HEK293 (cell line): Measurements from ENCODE around the gene RABEP1.
A peak's percentile ranks its signal among the peaks of the same experiment; 100 is the strongest.

Source experiments
- CTCF ChIA-PET: fragments of 350-600 bp; formaldehyde crosslinking; extraction: SDS; loops from one replicate; lab custom pipeline; 2021; ENCODE audit warnings: antibody characterized with exemption; lab: Yijun Ruan, JAX
- POLR2A ChIA-PET: fragments of 300-600 bp; formaldehyde crosslinking; extraction: SDS; loops from one replicate; lab custom pipeline; 2020; ENCODE audit warnings: antibody characterized with exemption, inconsistent platforms; lab: Yijun Ruan, JAX
- H3K27ac ChIP-seq: fragments of 200-500 bp; sonication (Bioruptor generic); 2 replicates; pipeline ENCODE4 v1.5.1; 2014; ENCODE audit warnings: low read depth, low read length, control low read depth, inconsistent platforms; ENCODE audit errors: extremely low read depth
- H3K36me3 ChIP-seq, 2 experiments: fragments of 200-500 bp in 1 of 2; sonication (Bioruptor generic) in 1 of 2; 1 replicate in 1 of 2; 2 replicates in 1 of 2; pipeline ENCODE4 v1.5.1; 2014 to 2017; ENCODE audit warnings: inconsistent platforms in 2 of 2, low read length in 2 of 2; ENCODE audit not compliant: control insufficient read depth in 2 of 2, insufficient read depth in 1 of 2
- H3K4me1 ChIP-seq: fragments of 200-500 bp; sonication (Bioruptor generic); 2 replicates; pipeline ENCODE4 v1.5.1; 2014; ENCODE audit warnings: mild to moderate bottlenecking, low read length, inconsistent platforms; ENCODE audit not compliant: control insufficient read depth, insufficient read depth
- H3K4me3 ChIP-seq: 2 replicates; pipeline ENCODE4 v1.5.1; 2011; ENCODE audit warnings: low read depth, mild to moderate bottlenecking, control low read depth, low read length, moderate library complexity
- H3K9me3 ChIP-seq: fragments of 200-500 bp; sonication (Bioruptor generic); 2 replicates; pipeline ENCODE4 v1.5.1; 2014; ENCODE audit warnings: low read depth, low read length, inconsistent platforms; ENCODE audit not compliant: control insufficient read depth, insufficient read depth
- ATF2 ChIP-seq: fragments of 450-650 bp; formaldehyde crosslinking; IDR thresholded peaks from 2 replicates; pipeline ENCODE4 v1.5.1; 2016; ENCODE audit warnings: missing biosample characterization, missing genetic modification characterization, low read depth
- CTCF ChIP-seq: fragments of 450-650 bp; formaldehyde crosslinking; IDR thresholded peaks from 2 replicates; pipeline ENCODE4 v1.5.1; 2016; ENCODE audit warnings: missing biosample characterization, missing genetic modification characterization
- MEIS1 ChIP-seq: sonication (generic); formaldehyde crosslinking; IDR thresholded peaks from 2 replicates; pipeline ENCODE4 v1.8.1; 2022; ENCODE audit warnings: missing genetic modification reagents, mild to moderate bottlenecking, borderline replicate concordance
- PBX3 ChIP-seq: sonication (generic); formaldehyde crosslinking; IDR thresholded peaks from 2 replicates; pipeline ENCODE4 v1.8.1; 2022; ENCODE audit warnings: mild to moderate bottlenecking, moderate library complexity, missing genetic modification reagents
- ZFP3 ChIP-seq: fragments of 450-650 bp; formaldehyde crosslinking; IDR thresholded peaks from 2 replicates; pipeline ENCODE4 v1.5.1; 2016; ENCODE audit warnings: low read depth, missing biosample characterization, missing genetic modification characterization
- ZIC2 ChIP-seq: fragments of 450-650 bp; formaldehyde crosslinking; IDR thresholded peaks from 2 replicates; pipeline ENCODE4 v1.5.1; 2016; ENCODE audit warnings: missing biosample characterization, missing genetic modification characterization
- ZNF132 ChIP-seq: fragments of 450-650 bp; formaldehyde crosslinking; IDR thresholded peaks from 2 replicates; pipeline ENCODE4 v1.5.1; 2017; ENCODE audit warnings: missing biosample characterization, missing genetic modification characterization, borderline replicate concordance
- ZNF18 ChIP-seq: fragments of 450-650 bp; formaldehyde crosslinking; IDR thresholded peaks from 2 replicates; pipeline ENCODE4 v1.5.1; 2016; ENCODE audit warnings: missing biosample characterization, missing genetic modification characterization
- ZNF214 ChIP-seq: fragments of 450-650 bp; formaldehyde crosslinking; IDR thresholded peaks from 2 replicates; pipeline ENCODE4 v1.5.1; 2017; ENCODE audit warnings: missing biosample characterization, mild to moderate bottlenecking, missing genetic modification characterization, borderline replicate concordance
- ZNF280D ChIP-seq: fragments of 450-650 bp; formaldehyde crosslinking; IDR thresholded peaks from 2 replicates; pipeline ENCODE4 v1.5.1; 2016; ENCODE audit warnings: missing biosample characterization, missing genetic modification characterization
- ZNF292 ChIP-seq: fragments of 450-650 bp; formaldehyde crosslinking; IDR thresholded peaks from 2 replicates; pipeline ENCODE4 v1.5.1; 2016; ENCODE audit warnings: low read depth, missing biosample characterization, missing genetic modification characterization, borderline replicate concordance
- ZNF423 ChIP-seq: fragments of 450-650 bp; formaldehyde crosslinking; IDR thresholded peaks from 2 replicates; pipeline ENCODE4 v1.5.1; 2016; ENCODE audit warnings: missing biosample characterization, missing genetic modification characterization
- ZNF610 ChIP-seq: fragments of 450-650 bp; formaldehyde crosslinking; IDR thresholded peaks from 2 replicates; pipeline ENCODE4 v1.5.1; 2016; ENCODE audit warnings: missing biosample characterization, missing genetic modification characterization, borderline replicate concordance
- ZNF654 ChIP-seq: fragments of 450-650 bp; formaldehyde crosslinking; IDR thresholded peaks from 2 replicates; pipeline ENCODE4 v1.5.1; 2016; ENCODE audit warnings: low read depth, missing biosample characterization, missing genetic modification characterization

RABEP1 gene

GRCh38 chr17:5236938-5237540, 45.0 kb upstream of the RABEP1 start:
- no peak overlapping the region for H3K27ac ChIP-seq
- ChIA-PET CTCF (interaction anchor here (0.8 to 2.0 kb wide), 12 partner anchors 9 to 120 kb away, joined by 3 to 15 read pairs (median 4); partner anchors contain the start of gene ZNF594), POLR2A (no interaction called here)
- H3K9me3 ChIP-seq, result no peaks in the 10 kb centered on the region
- peaks cover 1% of the 10 kb centered on the region; the same call in 1 of the 2 replicates for H3K4me1 ChIP-seq
- H3K36me3 ChIP-seq, result peaks cover 0 to 12% of the 10 kb centered on the region in 2 experiments; a peak in 1 of 3 replicates
- no peak overlapping the region for H3K4me3 ChIP-seq
- TF ChIP-seq MEIS1 (CRISPR knock-in tag) (no peak), ZNF132 (tag by site-specific recombination) (no peak), ZNF292 (tag by site-specific recombination) (no peak), ZNF18 (tag by site-specific recombination) (no peak), ZFP3 (peak; percentile 93), ATF2 (no peak), ZNF280D (tag by site-specific recombination) (no peak)

GRCh38 chr17:5237541-5238016, 44.5 kb upstream of the RABEP1 start:
- no peak overlapping the region for H3K4me3 ChIP-seq
- no peaks in the 10 kb centered on the region for H3K9me3 ChIP-seq
- no peak overlapping the region for H3K27ac ChIP-seq
- H3K4me1 ChIP-seq, result no peaks in the 10 kb centered on the region
- TF ChIP-seq CTCF (tag by site-specific recombination) (peak; percentile 31; the same call in 1 of the 2 replicates), ZNF654 (tag by site-specific recombination) (peak; percentile 65), ZNF610 (tag by site-specific recombination) (no peak), ZNF423 (tag by site-specific recombination) (0 out of 2 replicates have a peak, but pooled peaks have one; percentile 61), PBX3 (no peak), ZIC2 (tag by site-specific recombination) (peak; percentile 30; the same call in 1 of the 2 replicates), ZNF214 (tag by site-specific recombination) (no peak)
- CTCF ChIA-PET, result interaction anchor here (0.5 to 2.0 kb wide), 19 partner anchors 9 to 169 kb away, joined by 3 to 19 read pairs (median 4); partner anchors contain the start of gene ZNF594
- H3K36me3 ChIP-seq, result peaks cover 0 to 12% of the 10 kb centered on the region in 2 experiments; a peak in 1 of 3 replicates
- POLR2A ChIA-PET, result no interaction called here
